NCI-H128 (cell line): Measurements from ENCODE around the gene MUSTN1.

Experiments used
- DNase-seq: peaks from one replicate; lab custom pipeline; 2025; ENCODE audit not compliant: unreplicated experiment; lab: John Stamatoyannopoulos, UW

MUSTN1 gene

GRCh38 chr3:52834871-52835501 is at the start of gene MUSTN1:
Gene MUSTN1 (minus strand): TSS chr3:52835019. CDS start chr3:52834948, 71 bp downstream.
- no peak for DNase-seq

- DNase-seq: no peak
These were observed 47.6 kb upstream of the MUSTN1 start for GRCh38 chr3:52882377-52882776.

GRCh38 chr3:52881871-52882270 is 47.1 kb upstream of the MUSTN1 start:
- DNase-seq: no peak

- DNase-seq: no peak
These were observed 45.7 kb upstream of the MUSTN1 start for GRCh38 chr3:52880474-52880873.

- no peak for DNase-seq
These were observed 45.2 kb upstream of the MUSTN1 start for GRCh38 chr3:52880047-52880446.

GRCh38 chr3:52879581-52879980 is 44.8 kb upstream of the MUSTN1 start:
- no peak for DNase-seq

- no peak for DNase-seq
These were observed 44.3 kb upstream of the MUSTN1 start for GRCh38 chr3:52879090-52879489.

- no peak for DNase-seq
These were observed 42.3 kb upstream of the MUSTN1 start for GRCh38 chr3:52877085-52877484.

GRCh38 chr3:52874864-52875587 is 40.2 kb upstream of the MUSTN1 start:
- no peak for DNase-seq

- no peak for DNase-seq
These were observed 39.4 kb upstream of the MUSTN1 start for GRCh38 chr3:52874160-52874701.

- no peak for DNase-seq
These were observed 38.8 kb upstream of the MUSTN1 start for GRCh38 chr3:52873433-52874159.

- no peak for DNase-seq
These were observed 37.4 kb upstream of the MUSTN1 start for GRCh38 chr3:52872245-52872644.

GRCh38 chr3:52871761-52872160 is 36.9 kb upstream of the MUSTN1 start:
- no peak for DNase-seq

- no peak for DNase-seq
These were observed 35.7 kb upstream of the MUSTN1 start for GRCh38 chr3:52870471-52870870.

GRCh38 chr3:52866427-52866826 is 31.6 kb upstream of the MUSTN1 start:
- no peak for DNase-seq

GRCh38 chr3:52865994-52866393 is 31.2 kb upstream of the MUSTN1 start:
- no peak for DNase-seq

GRCh38 chr3:52860424-52860768 is 25.6 kb upstream of the MUSTN1 start:
- DNase-seq: no peak

GRCh38 chr3:52859686-52860423 is 25.0 kb upstream of the MUSTN1 start:
- no peak for DNase-seq

GRCh38 chr3:52857864-52858263 is 23.0 kb upstream of the MUSTN1 start:
- no peak for DNase-seq

GRCh38 chr3:52857133-52857532 is 22.3 kb upstream of the MUSTN1 start:
- no peak for DNase-seq

GRCh38 chr3:52856666-52857065 is 21.8 kb upstream of the MUSTN1 start:
- DNase-seq: no peak
